Mucosa of rectum (tissue), 2 donors: ENCODE data around the gene LRMDA.

Experiments used
- H3K27ac ChIP-seq, 2 donors: one replicate each; pipeline ENCODE4 v1.7.0; 2013; ENCODE audit warnings: inconsistent platforms in 2 of 2, low read depth in 2 of 2, low read length in 2 of 2
- H3K27me3 ChIP-seq, 2 donors: one replicate each; pipeline ENCODE4 v1.7.0; 2013; ENCODE audit warnings: low read length in 2 of 2; ENCODE audit not compliant: control insufficient read depth in 2 of 2, insufficient read depth in 2 of 2
- H3K36me3 ChIP-seq, 2 donors: one replicate each; pipeline ENCODE4 v1.7.0; 2013; ENCODE audit warnings: low read length in 2 of 2; ENCODE audit not compliant: control insufficient read depth in 2 of 2, insufficient read depth in 2 of 2
- H3K4me1 ChIP-seq, 2 donors: one replicate each; pipeline ENCODE4 v1.7.0; 2013; ENCODE audit warnings: low read length in 2 of 2, mild to moderate bottlenecking in 1 of 2; ENCODE audit not compliant: control insufficient read depth in 2 of 2, insufficient read depth in 2 of 2
- H3K4me3 ChIP-seq, 2 donors: one replicate each; pipeline ENCODE4 v1.7.0; 2013; ENCODE audit warnings: low read length in 2 of 2
- H3K9ac ChIP-seq, 2 donors: one replicate each; pipeline ENCODE4 v1.7.0; 2013; ENCODE audit warnings: low read length in 2 of 2, low read depth in 1 of 2, mild to moderate bottlenecking in 1 of 2
- H3K9me3 ChIP-seq, 2 donors: one replicate each; pipeline ENCODE4 v1.7.0; 2013; ENCODE audit warnings: low read length in 2 of 2; ENCODE audit not compliant: control insufficient read depth in 2 of 2
- donor health status: healthy.
- donor health status: Normal muscosa, but diverticular disease.

The LRMDA gene

GRCh38 chr10:75861582-75861981, 430.2 kb downstream of the LRMDA start:
- Histone ChIP-seq H3K36me3 (no peaks in the 10 kb centered on the region), H3K27me3 (no peaks in the 10 kb centered on the region), H3K4me3 (no peak overlapping the region), H3K4me1 (no peaks in the 10 kb centered on the region), H3K9me3 (no peaks in the 10 kb centered on the region), H3K27ac (no peak overlapping the region), H3K9ac (no peak overlapping the region)

GRCh38 chr10:75862935-75863334, 431.5 kb downstream of the LRMDA start:
- no peaks in the 10 kb centered on the region for H3K27me3 ChIP-seq
- no peak overlapping the region for H3K4me3 ChIP-seq
- H3K36me3 ChIP-seq: no peaks in the 10 kb centered on the region
- H3K9me3 ChIP-seq: no peaks in the 10 kb centered on the region
- no peak overlapping the region for H3K27ac ChIP-seq
- no peak overlapping the region for H3K9ac ChIP-seq
- no peaks in the 10 kb centered on the region for H3K4me1 ChIP-seq

GRCh38 chr10:75864717-75865116, 433.3 kb downstream of the LRMDA start:
- Histone ChIP-seq H3K27ac (no peak overlapping the region), H3K27me3 (no peaks in the 10 kb centered on the region), H3K9ac (no peak overlapping the region), H3K4me1 (no peaks in the 10 kb centered on the region), H3K36me3 (no peaks in the 10 kb centered on the region), H3K4me3 (no peak overlapping the region), H3K9me3 (no peaks in the 10 kb centered on the region)

- no peak overlapping the region for H3K4me3 ChIP-seq
- H3K9ac ChIP-seq: no peak overlapping the region
- no peaks in the 10 kb centered on the region for H3K9me3 ChIP-seq
Measured at GRCh38 chr10:75865413-75866299, 434.2 kb downstream of the LRMDA start.

GRCh38 chr10:75866300-75866625, 434.8 kb downstream of the LRMDA start:
- Histone ChIP-seq H3K4me3 (no peak overlapping the region), H3K27me3 (no peaks in the 10 kb centered on the region), H3K36me3 (no peaks in the 10 kb centered on the region), H3K9me3 (no peaks in the 10 kb centered on the region), H3K9ac (no peak overlapping the region), H3K27ac (no peak overlapping the region), H3K4me1 (no peaks in the 10 kb centered on the region)

More at GRCh38 chr10:75865413-75866299, 434.2 kb downstream of the LRMDA start:
- Histone ChIP-seq H3K36me3 (no peaks in the 10 kb centered on the region), H3K27ac (no peak overlapping the region), H3K27me3 (no peaks in the 10 kb centered on the region), H3K4me1 (no peaks in the 10 kb centered on the region)

GRCh38 chr10:75866731-75867130, 435.3 kb downstream of the LRMDA start:
- no peak overlapping the region for H3K4me3 ChIP-seq
- no peak overlapping the region for H3K27ac ChIP-seq
- no peaks in the 10 kb centered on the region for H3K27me3 ChIP-seq
- no peak overlapping the region for H3K9ac ChIP-seq
- no peaks in the 10 kb centered on the region for H3K9me3 ChIP-seq
- H3K36me3 ChIP-seq: no peaks in the 10 kb centered on the region
- no peaks in the 10 kb centered on the region for H3K4me1 ChIP-seq

- H3K4me3 ChIP-seq: no peak overlapping the region
- H3K9me3 ChIP-seq: no peaks in the 10 kb centered on the region
- H3K9ac ChIP-seq: no peak overlapping the region
- H3K27me3 ChIP-seq: no peaks in the 10 kb centered on the region
- H3K36me3 ChIP-seq: no peaks in the 10 kb centered on the region
- no peaks in the 10 kb centered on the region for H3K4me1 ChIP-seq
- no peak overlapping the region for H3K27ac ChIP-seq
Measured at GRCh38 chr10:75868574-75868973, 437.1 kb downstream of the LRMDA start.

- Histone ChIP-seq H3K9ac (no peak overlapping the region), H3K36me3 (no peaks in the 10 kb centered on the region), H3K27me3 (no peaks in the 10 kb centered on the region), H3K4me1 (no peaks in the 10 kb centered on the region), H3K27ac (no peak overlapping the region), H3K4me3 (no peak overlapping the region), H3K9me3 (no peaks in the 10 kb centered on the region)
Measured at GRCh38 chr10:75870039-75870645, 438.7 kb downstream of the LRMDA start.

GRCh38 chr10:75875740-75876139, 444.3 kb downstream of the LRMDA start:
- Histone ChIP-seq H3K9ac (no peak overlapping the region), H3K27ac (no peak overlapping the region), H3K4me1 (no peaks in the 10 kb centered on the region), H3K9me3 (no peaks in the 10 kb centered on the region), H3K27me3 (no peaks in the 10 kb centered on the region), H3K4me3 (no peak overlapping the region), H3K36me3 (no peaks in the 10 kb centered on the region)

- Histone ChIP-seq H3K9me3 (no peaks in the 10 kb centered on the region), H3K27me3 (no peaks in the 10 kb centered on the region), H3K27ac (no peak overlapping the region), H3K4me1 (no peaks in the 10 kb centered on the region), H3K4me3 (no peak overlapping the region), H3K36me3 (no peaks in the 10 kb centered on the region), H3K9ac (no peak overlapping the region)
Measured at GRCh38 chr10:75876710-75877109, 445.3 kb downstream of the LRMDA start.
